ENCODE data around the gene MAFB. TPM values are rescaled to one million over a fixed set of nuclear protein-coding genes. Genes with fewer than 3 reads are reported as not detected.

Gene MAFB
- total RNA-seq, 2 donors from 2014 or later = not detected

DNA sequence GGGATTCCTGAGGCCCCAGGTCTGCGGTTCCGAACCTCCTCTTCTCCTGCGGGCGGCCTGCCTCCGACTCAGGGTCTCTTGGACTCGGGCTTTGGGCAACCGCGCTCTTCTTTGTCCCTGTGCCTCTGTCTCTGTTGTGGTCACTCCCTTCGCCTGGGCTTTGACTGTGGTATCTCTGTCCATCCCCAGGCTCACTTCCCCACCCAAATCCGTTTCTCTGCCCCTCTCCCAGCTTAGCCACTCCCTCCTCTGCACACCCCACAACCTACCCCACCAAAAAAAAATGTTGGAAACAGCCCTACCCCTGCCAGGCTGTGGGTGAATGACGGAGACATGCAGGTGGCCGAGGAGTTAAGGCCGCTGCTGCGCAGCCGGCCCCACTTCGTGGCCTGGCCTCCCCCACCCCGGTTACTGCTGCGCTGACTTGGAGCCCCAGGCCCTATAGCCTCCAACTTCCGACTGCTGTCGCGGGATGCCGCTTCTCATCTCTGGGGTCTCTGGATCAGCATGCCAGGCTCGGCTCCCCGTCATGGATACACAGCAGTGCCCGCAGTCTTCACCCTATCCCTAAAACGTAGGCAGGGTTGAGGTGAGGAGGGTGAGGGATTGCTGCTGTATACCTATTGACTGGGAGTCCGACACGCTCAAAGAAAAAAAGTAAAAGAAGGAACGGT lies 2.7 kb upstream of the MAFB start:
- Mint-ChIP-seq H3K27ac (no peak overlapping the region), H3K27me3 (peaks cover 44% of the 10 kb centered on the region)
- ATAC-seq (replicated peaks) = no peak

DNA sequence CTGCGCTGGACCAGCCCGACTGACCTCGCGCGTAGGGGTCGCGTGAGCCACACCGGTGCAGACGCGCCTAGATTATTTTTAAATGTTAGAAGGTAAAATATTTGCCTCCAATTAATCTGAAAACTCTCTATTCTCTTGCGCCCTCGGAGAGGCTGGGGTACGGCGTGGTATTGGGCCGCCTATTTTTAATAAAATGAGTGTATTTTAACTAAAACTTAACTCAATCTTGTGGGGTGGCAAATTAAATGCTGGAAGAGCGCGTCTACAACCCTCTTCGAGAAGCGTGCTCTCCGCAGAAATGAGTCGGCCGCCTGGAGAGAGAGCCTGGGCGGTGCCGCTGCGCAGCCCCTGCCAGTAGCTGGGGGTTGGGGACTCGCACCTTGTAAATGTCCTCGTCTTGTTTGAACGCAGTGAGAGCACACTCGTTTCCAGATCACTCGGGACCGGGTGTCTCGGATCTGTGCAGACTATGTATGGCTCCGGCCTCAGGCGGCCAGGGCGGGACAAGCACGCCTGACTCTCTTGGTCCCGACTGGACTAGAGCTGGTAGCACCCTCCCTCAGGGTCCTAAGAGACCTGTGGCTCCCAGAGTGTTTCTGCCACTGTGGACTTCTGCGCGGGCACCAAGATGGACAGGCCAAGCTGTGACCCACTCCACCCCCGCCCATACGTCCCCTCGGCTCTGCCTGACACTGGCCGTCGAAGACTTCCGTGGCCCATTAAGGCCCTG lies 2.0 kb upstream of the MAFB start:
- no peak overlapping the region for H3K27ac Mint-ChIP-seq
- H3K36me3 Mint-ChIP-seq (ENCODE audit: low read depth) = no peaks in the 10 kb centered on the region
- H3K27me3 Mint-ChIP-seq = peaks cover 46% of the 10 kb centered on the region
- no peaks in the 10 kb centered on the region for H3K4me1 Mint-ChIP-seq
- no peak overlapping the region for H3K4me3 Mint-ChIP-seq
- H3K9me3 Mint-ChIP-seq = no peaks in the 10 kb centered on the region
- ATAC-seq (replicated peaks) = no peak

More for the DNA sequence above, 2.7 kb upstream of the MAFB start:
- no peaks in the 10 kb centered on the region for H3K4me1 Mint-ChIP-seq
- no peaks in the 10 kb centered on the region for H3K36me3 Mint-ChIP-seq (ENCODE audit: low read depth)
- no peak overlapping the region for H3K4me3 Mint-ChIP-seq
- H3K9me3 Mint-ChIP-seq = no peaks in the 10 kb centered on the region

DNA sequence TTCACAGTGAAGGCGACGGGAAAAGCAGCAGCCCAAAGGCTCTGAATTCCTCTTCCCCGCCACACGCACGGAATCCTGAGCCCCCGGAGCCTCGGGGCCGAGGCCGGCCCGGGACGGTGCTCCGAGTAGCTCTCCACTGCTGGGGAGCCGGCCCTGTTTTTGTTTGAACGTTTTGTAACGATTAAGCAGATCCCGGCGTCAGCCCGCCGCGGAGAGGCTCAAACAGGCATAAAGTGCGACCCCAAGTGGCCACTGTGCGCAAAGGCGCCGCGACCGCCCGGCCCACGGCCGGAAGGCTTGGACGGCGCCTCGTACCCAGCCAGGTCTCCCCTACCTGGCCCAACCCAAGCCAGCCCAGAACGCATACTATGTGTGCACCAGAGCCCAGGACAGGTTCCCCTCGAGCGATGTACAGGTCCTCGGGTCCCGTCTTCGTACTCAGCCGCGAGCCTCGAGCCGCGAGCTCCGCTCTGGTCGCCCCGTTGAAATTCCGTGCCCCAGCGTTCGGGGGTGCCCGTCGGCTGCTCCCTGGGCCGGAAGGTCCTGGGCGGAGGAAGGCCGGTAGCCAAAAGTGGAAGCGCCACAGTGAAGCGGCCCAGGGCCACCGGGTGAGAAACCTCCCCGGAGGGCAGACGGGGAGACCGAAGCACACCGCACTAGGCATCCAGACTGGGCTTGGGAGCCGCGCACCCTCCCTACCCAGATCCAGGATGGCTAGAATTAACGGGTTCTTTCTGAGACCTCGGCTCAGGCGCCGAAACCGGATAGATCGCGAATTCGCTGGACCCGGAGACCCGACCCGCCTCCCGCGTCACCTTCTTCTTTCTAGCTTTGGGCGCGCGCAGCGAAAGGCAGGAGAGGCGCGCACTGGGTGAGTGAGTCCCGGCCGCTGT lies 1.2 kb upstream of the MAFB start:
- no peak overlapping the region for H3K27ac Mint-ChIP-seq
- H3K4me3 Mint-ChIP-seq = peak overlapping the region; percentile 70
- H3K4me1 Mint-ChIP-seq = no peaks in the 10 kb centered on the region
- no peaks in the 10 kb centered on the region for H3K36me3 Mint-ChIP-seq (ENCODE audit: low read depth)
- peak; percentile 69 for ATAC-seq (replicated peaks)
- peaks cover 48% of the 10 kb centered on the region for H3K27me3 Mint-ChIP-seq
- H3K9me3 Mint-ChIP-seq = no peaks in the 10 kb centered on the region

DNA sequence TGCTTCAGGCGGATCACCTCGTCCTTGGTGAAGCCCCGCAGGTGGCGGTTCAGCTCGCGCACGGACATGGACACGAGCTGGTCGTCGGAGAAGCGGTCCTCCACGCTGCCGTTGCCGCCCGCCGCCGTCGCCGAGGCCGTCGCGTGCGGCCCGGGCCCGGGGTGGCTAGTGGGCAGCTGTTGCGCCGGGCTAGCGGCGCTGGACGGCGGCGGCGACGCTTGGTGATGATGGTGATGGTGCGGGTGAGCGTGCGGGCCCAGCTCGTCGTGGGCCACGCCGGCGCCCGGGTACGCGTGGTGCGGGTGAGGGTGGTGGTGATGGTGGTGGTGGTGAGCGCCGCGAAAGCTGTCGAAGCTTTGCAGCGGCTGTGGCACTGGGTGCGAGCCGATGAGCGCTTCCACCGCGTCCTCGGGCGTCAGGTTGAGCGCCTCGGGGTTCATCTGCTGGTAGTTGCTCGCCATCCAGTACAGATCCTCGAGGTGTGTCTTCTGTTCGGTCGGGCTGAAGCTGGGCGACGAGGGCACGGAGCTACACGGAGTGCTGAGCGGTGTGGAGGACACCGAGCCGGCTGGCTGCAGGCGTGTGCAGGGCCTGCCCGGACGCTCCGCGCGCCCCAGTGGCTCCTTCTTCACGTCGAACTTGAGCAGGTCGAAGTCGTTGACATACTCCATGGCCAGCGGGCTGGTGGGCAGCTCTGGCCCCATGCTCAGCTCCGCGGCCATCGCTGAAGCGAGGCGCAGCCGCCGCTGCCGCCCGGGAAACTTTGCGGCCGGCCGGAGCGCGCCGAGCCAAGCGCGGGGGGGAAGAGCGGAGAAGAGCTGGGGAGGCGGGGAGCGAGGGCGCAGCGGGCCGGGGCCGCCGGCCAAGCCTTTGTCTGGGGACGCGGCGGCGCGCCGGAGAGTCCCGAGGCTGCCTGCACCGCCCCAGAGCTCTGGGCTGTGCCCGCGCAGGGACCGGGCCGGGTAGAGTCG lies 622 bp downstream of the MAFB start:
- H3K4me3 Mint-ChIP-seq = peak overlapping the region; percentile 52
- no peak overlapping the region for H3K27ac Mint-ChIP-seq
- H3K27me3 Mint-ChIP-seq = peaks cover 57% of the 10 kb centered on the region
- no peaks in the 10 kb centered on the region for H3K9me3 Mint-ChIP-seq
- H3K4me1 Mint-ChIP-seq = no peaks in the 10 kb centered on the region
- ATAC-seq (replicated peaks) = no peak
- H3K36me3 Mint-ChIP-seq (ENCODE audit: low read depth) = no peaks in the 10 kb centered on the region

DNA sequence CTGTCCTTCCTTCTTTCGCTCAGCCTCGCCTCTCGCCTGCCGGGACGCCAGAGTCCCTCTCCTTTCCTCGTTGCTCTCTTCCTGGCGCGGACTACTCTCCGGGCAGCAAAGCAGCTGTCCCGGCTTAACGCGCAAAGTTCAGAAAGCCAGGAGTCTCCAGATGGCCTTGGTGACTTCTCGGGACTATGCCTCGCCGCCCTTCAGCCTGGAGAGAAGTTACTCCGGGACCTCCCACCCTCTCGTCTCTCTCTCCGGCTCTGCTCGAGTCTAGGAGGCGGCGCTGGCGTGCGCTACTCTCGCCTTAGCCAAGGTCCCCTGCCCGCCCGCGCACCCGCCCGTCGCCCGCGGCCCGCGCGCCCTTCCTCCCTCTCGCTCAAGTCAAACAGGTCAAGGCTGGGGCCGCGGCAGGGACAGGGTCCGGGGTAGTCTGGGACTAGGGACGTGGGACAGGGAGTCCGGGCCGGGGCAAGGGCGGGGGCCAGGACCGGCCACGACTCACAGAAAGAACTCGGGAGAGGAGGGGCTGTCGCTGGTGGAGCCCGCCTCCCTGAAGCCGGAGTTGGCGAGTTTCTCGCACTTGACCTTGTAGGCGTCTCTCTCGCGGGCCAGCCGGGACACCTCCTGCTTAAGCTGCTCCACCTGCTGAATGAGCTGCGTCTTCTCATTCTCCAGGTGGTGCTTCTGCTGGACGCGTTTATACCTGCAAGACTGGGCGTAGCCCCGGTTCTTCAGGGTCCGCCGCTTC lies 1.5 kb downstream of the MAFB start:
- no peak for ATAC-seq (replicated peaks)
- Mint-ChIP-seq H3K9me3 (no peaks in the 10 kb centered on the region), H3K4me3 (no peak overlapping the region), H3K27me3 (peaks cover 59% of the 10 kb centered on the region), H3K4me1 (no peaks in the 10 kb centered on the region), H3K27ac (no peak overlapping the region), H3K36me3 (ENCODE audit: low read depth) (no peaks in the 10 kb centered on the region)

DNA sequence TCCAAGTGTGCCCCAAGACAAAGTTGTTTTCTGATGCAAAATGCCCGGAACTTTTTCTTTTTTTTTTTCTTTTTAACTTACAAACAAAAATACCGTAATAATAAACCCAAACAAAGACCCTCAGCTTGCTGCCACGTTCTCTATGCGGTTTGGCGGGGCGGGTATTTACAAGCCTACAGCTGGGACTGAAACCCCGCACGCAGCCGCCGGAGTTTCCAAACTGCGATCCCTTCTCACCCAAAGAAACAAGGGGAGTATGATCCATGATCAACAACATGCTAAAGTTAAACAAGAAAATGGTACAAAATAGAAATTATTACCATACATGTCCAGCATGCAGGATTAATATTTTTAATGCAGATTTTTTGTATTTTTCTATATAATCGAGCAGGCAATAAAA lies 2.1 kb downstream of the MAFB start:
- no peak for ATAC-seq (replicated peaks)
- H3K36me3 Mint-ChIP-seq (ENCODE audit: low read depth) = no peaks in the 10 kb centered on the region
- H3K27ac Mint-ChIP-seq = no peak overlapping the region
- no peaks in the 10 kb centered on the region for H3K4me1 Mint-ChIP-seq
- no peak overlapping the region for H3K4me3 Mint-ChIP-seq
- no peaks in the 10 kb centered on the region for H3K9me3 Mint-ChIP-seq
- H3K27me3 Mint-ChIP-seq = peaks cover 58% of the 10 kb centered on the region

DNA sequence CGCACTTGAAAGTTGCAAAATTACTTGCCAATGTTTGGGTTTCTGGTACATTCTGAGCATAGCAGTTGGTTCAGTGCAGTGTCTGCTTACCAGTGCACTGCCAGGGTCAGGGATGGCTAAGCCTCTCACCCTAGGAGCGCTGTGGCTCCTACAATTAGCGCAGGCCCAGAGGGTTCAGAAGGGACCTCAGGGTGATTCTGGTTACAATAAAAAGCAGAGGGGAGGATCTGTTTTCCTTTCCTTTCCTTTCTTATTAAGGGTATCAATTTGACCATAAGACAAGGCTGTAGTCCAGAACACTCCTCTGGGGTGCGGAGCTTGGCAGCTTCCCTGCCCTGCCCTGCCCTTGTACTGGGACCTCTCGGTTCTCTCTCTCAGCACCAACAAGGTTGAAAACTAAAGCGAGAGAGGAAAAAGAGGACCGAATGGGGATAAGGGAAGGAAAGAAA lies 2.6 kb downstream of the MAFB start:
- no peaks in the 10 kb centered on the region for H3K36me3 Mint-ChIP-seq (ENCODE audit: low read depth)
- H3K9me3 Mint-ChIP-seq = no peaks in the 10 kb centered on the region
- ATAC-seq (replicated peaks) = no peak
- H3K4me1 Mint-ChIP-seq = no peaks in the 10 kb centered on the region
- H3K27ac Mint-ChIP-seq = no peak overlapping the region
- no peak overlapping the region for H3K4me3 Mint-ChIP-seq
- peaks cover 56% of the 10 kb centered on the region for H3K27me3 Mint-ChIP-seq

DNA sequence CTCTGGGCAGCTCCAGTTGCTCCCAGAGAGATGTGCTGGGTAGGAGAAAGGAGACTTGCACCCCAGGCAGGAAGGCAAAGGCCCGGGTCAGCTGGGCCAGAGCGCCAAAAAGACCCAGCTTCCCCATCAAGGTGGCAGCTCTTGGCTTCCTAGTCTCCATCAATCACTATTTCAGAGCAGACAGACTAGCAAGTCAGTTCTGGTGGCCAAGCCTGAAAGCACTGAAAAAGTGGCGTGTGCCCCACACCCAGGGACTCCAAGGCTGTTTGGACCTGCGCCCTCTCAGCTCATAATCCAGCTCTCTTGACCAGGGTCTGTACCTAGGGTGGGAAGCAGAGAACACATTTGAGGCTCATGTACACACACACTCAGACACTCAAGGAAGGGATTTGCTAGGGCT lies 3.7 kb downstream of the MAFB start:
- Mint-ChIP-seq H3K36me3 (ENCODE audit: low read depth) (no peaks in the 10 kb centered on the region), H3K4me1 (no peaks in the 10 kb centered on the region), H3K27me3 (peaks cover 63% of the 10 kb centered on the region), H3K9me3 (no peaks in the 10 kb centered on the region), H3K27ac (no peak overlapping the region), H3K4me3 (no peak overlapping the region)
- no peak for ATAC-seq (replicated peaks)

DNA sequence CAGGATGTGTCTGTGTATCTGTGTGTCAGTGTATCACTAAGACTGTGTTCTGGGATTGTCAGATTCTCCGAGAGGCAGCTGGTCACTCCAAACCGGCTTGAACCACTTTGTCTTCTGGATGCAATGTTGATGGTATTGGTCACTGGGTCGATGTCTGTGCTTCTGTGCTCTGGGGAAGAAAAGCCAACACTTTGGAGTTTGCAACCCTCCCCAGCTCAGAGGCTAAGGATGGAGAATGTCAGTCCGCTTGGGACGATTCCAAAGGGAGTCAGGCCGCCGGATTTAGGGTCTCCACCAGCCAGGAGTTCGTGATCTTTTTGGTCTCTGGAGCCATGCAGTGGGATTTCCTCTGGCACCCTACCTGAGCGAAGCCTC lies 5.2 kb downstream of the MAFB start:
- no peaks in the 10 kb centered on the region for H3K36me3 Mint-ChIP-seq (ENCODE audit: low read depth)
- H3K27ac Mint-ChIP-seq = no peak overlapping the region
- H3K27me3 Mint-ChIP-seq = peaks cover 71% of the 10 kb centered on the region
- H3K4me1 Mint-ChIP-seq = no peaks in the 10 kb centered on the region
- no peaks in the 10 kb centered on the region for H3K9me3 Mint-ChIP-seq
- no peak overlapping the region for H3K4me3 Mint-ChIP-seq
- ATAC-seq (replicated peaks) = no peak

DNA sequence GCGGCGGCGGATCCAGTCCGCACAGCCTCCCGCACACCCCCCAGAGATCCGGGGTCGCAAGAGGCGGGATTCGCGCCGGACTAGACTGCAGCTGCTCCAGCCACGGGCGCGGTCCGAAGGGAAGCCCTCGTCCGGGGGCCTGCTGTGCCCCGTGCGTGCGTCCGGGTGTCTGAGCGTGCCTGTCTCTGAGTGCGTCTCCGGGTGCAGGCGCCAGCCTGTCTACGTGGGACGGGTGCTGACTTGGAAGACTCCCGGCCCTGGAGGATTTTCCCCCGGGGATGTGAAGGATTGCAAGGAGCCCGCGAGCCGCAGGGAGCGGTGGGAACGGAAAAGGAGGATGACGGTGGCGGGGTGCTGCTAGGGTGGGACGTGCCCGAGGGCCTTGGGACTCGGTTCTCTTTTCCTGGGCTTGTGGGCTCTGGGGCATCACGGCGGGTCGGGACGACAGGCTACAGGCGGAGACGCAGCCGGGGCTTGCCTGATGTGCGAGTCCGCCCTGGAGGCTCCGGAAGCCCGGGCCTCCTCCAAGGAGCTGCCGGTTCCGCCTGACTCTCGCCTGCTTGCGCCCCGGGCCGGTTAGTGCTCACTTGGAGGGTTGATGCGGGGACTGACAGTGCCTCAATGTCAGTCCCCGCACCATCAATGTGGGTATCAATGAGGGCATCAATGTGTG lies 5.7 kb downstream of the MAFB start:
- ATAC-seq (replicated peaks) = no peak
- peaks cover 68% of the 10 kb centered on the region for H3K27me3 Mint-ChIP-seq
- no peaks in the 10 kb centered on the region for H3K4me1 Mint-ChIP-seq
- H3K36me3 Mint-ChIP-seq (ENCODE audit: low read depth) = no peaks in the 10 kb centered on the region
- no peak overlapping the region for H3K4me3 Mint-ChIP-seq
- no peaks in the 10 kb centered on the region for H3K9me3 Mint-ChIP-seq
- no peak overlapping the region for H3K27ac Mint-ChIP-seq

DNA sequence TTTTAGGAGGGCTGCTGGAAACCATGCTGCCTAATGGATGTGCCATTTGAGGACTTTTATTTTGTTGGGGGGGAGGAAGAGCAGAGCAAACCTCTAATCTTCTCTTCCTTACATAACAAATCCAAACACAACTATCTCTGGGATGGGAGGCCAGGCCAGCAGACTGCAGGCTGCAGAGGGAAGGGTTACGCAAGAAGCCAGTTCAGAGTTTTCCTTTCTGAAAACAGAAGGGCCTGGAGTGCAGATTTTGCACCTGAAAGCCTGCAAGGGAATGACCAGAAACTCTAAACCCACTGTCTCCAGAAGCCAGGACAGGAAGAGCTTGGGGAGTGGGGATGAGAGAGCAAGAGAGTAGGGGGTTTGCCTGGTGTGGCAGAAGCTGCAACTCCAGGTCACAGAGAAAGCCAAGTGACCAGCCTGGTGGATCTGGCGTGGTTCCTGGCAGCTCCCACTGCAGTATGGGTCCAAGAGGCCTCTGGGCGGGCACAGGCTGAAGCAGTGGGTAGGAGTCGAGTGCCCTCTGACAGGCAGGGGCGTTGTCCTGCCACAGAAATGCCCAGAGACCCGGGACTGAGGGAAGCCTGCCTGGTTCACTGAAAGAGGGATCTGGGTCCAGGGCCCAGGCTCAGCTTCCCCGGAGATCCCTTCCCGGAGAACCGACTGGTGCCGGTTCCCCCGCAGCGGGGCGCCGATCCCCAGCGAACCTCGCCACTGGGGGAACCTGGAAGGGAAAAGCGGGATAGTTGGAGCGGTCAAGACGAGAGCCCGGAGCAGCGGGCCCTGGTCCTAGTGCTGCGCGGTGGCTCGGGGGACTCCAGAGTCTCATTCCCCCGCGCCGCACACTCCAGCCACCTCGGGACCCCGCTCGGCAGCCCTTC lies 6.7 kb downstream of the MAFB start:
- H3K27ac Mint-ChIP-seq = no peak overlapping the region
- no peak overlapping the region for H3K4me3 Mint-ChIP-seq
- no peaks in the 10 kb centered on the region for H3K36me3 Mint-ChIP-seq (ENCODE audit: low read depth)
- H3K27me3 Mint-ChIP-seq = peaks cover 69% of the 10 kb centered on the region
- ATAC-seq (replicated peaks) = no peak
- no peaks in the 10 kb centered on the region for H3K4me1 Mint-ChIP-seq
- no peaks in the 10 kb centered on the region for H3K9me3 Mint-ChIP-seq

DNA sequence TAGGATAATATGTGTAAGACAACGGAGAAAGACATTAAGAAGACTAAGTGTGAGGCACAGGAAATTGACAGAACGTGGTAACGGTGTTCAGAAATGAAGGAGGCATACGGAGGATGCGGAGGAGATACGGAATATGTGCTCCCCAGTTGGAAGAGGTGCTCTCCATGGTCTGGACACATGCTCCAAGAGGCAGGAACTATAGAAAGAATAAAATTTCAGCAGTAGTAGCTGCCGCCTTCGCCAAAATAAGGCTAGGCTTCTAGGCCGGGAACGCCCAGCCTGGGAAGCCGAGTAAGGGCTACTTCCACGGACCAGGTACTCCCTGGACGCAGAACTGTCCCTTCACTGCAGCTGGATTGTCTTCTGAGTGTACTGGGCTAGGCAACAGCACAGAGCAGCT lies 7.4 kb downstream of the MAFB start:
- Mint-ChIP-seq H3K27me3 (peaks cover 68% of the 10 kb centered on the region), H3K4me3 (no peak overlapping the region), H3K9me3 (no peaks in the 10 kb centered on the region), H3K27ac (no peak overlapping the region), H3K4me1 (no peaks in the 10 kb centered on the region), H3K36me3 (ENCODE audit: low read depth) (no peaks in the 10 kb centered on the region)
- no peak for ATAC-seq (replicated peaks)
